ENCODE results near the gene MAN2B1.
"Not testable (repeated sequence)": the region's sequence is repeated elsewhere in the genome, so short reads cannot be mapped to it uniquely, and the experiment has no call there.

The MAN2B1 gene

DNA sequence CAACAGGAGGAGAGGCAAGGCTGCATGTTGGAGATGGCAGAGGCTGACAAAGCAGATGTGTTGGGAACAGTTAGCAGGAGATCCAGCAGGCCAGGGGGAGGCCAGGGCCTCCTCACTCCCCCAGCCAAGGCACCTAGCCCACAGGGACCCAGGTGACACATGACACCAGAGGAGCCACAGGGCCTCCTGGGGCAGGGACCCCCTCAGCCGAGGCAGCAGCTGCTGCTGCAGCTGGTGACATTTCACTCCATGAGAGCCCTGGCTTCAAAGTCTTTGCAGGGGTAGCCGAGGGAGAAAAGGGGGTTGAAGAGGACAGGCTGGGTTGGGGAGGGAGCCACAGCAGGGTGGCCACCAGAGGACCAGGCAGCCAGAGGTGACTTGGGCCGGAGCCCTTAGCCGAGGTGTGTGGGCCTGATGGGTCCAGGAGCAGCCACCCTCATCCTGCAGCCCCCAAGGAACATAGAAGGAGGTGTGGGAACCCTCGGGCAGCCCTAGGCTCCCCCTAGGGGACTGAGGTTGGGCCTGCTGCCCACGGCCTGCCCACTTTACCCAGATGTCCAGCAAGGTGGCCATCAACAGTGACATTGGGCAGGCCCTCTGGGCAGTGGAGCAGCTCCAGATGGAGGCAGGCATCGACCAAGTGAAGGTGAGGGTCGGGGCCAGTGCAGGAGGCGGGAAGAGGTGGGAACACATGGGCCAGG lies 21.1 kb upstream of the MAN2B1 start, which contains the start of gene GNG14:
GNG14 (plus strand) TSS at position 503 of the 701 bp plus-strand sequence; CDS start at position 554, 51 bp downstream.
- DNase-seq = no peak

DNA sequence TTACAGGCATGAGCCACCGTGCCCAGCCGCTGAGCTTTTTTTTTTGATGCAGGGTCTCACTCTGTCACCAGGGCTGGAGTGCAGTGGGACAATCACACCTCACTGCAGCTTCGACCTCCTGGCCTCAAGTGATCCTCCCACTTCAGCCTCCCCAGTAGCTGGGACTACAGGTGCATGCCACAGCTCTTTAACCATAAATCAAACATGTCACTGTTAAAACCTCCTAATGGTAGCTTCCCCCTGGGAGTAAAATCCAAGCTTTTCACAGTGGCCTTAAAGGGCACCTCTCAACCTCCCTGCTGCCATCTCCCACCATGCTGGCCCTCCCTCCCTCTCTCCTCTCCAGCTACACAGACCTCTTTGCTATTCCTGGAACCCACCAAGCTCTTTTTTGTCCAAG lies 19.3 kb upstream of the MAN2B1 start:
- no peak for DNase-seq

GRCh38 chr19:12681074-12681987 lies 14.8 kb upstream of the MAN2B1 start, which contains the start of gene DHPS:
Gene DHPS, minus strand, starts transcription at chr19:12681880. Its CDS starts 114 bp downstream, at chr19:12681766.
- peak; percentile 98 for DNase-seq

- no peak for DNase-seq
Observed at GRCh38 chr19:12680034-12680433, 13.5 kb upstream of the MAN2B1 start.

DNA sequence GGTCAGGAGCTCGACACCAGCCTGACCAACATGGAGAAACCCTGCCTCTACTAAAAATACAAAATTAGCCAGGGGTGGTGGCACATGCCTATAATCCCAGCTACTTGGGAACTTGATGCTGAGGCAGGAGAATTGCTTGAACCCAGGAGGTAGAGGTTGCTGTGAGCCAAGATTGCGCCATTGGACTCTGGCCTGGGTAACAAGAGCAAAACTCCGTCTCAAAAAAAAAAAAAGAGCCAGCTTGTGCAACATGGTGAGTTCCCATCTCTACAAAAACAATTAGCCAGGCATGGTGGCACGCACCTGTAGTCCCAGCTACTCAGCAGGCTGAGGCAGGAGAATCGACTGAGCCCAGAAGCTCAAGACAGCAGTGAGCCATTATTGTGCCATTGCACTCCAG lies 11.5 kb upstream of the MAN2B1 start:
- DNase-seq = not testable (repeated sequence)

GRCh38 chr19:12676928-12677327 lies 10.4 kb upstream of the MAN2B1 start:
- DNase-seq = no peak

GRCh38 chr19:12676384-12676792 lies 9.8 kb upstream of the MAN2B1 start:
- peak; percentile 85 for DNase-seq

DNA sequence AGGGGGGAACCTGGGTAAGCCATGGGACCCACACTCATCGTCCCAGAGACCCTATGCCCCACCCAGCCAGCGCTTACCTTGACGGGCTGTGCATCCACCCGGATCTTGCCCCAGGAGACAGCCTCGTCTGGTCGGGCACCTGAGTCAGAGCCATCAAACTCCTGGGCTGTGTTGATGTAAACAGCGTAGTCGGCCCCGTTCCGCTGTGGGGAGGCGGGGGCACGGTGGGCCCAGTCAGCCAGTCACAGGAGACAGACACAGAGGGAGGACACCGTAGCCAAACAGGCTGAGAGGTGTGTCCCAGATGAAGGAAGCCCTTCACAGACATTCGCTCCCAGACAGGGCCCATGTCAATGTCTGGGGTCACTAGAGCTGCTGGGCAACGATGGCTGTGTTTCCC lies 9.4 kb upstream of the MAN2B1 start:
- no peak for DNase-seq

DNA sequence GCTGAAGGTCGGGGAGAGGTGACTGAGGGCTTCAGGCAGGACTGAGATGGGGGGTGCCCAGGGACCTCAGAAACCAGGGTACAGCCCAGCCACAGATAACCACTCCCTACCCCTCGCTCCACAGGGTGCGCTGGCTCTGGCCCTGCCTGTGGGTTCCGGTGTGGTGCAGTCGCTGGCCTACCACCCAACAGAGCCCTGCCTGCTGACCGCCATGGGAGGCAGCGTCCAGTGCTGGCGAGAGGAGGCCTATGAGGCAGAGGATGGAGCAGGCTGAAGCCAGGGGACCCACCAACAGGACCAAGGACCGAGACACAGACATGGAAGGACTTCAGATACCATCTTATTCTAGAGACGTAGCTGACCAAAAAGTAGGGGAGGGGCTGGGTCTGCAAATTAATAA lies 8.9 kb upstream of the MAN2B1 start:
- DNase-seq = no peak

DNA sequence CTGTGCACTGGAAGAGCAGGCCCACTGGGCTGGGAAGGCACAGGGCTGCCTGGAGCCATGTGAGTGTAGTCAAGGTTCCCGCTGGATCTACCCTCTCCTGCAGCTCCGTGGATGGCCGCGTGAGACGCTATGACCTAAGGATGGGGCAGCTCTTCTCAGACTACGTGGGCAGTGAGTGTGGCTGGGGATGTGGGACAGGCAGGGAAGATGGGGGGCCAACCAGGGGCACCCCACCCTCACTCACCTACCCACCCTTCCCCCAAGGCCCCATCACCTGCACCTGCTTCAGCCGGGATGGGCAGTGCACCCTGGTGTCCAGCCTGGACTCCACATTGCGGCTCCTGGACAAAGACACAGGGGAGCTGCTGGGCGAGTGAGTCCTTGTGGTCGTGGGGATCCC lies 6.2 kb upstream of the MAN2B1 start:
- no peak for DNase-seq

GRCh38 chr19:12670159-12670928 lies 3.8 kb upstream of the MAN2B1 start:
- DNase-seq = no peak

DNA sequence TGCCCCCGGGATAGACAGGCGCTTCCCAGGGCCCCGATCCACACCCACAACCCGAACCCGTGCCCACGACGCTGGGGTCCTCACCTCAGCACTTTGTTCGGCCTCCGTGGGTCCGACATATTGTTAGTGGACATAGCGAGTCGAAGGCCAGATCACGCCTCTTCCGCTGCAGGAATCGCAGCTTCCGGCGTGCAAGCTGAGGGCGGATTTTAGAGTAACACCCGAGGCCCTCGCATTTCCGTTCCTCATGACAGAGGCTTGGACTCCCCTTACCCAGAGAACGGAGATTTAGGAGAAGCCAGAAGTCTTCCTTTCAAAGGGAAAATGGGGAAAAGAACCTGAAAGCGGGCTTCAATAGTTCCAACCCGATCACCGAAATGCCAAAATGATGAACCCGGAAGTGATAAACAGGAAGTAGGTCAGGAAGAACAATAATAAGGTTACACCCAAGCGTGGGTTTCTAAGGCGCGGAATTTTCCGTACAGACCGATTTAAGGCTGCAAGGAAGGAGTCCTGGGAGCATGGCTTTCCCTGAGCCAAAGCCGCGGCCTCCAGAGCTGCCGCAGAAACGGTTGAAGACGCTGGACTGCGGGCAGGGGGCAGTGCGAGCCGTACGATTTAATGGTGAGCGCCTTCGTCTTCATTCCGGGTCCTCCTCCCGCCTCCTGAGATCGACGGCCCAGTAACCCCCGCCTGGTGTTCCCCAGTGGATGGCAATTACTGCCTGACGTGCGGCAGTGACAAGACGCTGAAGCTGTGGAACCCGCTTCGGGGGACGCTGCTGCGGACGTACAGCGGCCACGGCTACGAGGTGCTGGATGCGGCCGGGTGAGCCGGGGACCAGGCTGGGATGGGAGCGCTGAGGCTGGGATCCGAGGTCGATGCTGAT lies 3.0 kb upstream of the MAN2B1 start:
- DNase-seq = peak; percentile 87

GRCh38 chr19:12668932-12669269 lies 2.4 kb upstream of the MAN2B1 start:
- DNase-seq = peak; percentile 51

- DNase-seq = no peak
Observed at GRCh38 chr19:12668346-12668745, 1.8 kb upstream of the MAN2B1 start.

DNA sequence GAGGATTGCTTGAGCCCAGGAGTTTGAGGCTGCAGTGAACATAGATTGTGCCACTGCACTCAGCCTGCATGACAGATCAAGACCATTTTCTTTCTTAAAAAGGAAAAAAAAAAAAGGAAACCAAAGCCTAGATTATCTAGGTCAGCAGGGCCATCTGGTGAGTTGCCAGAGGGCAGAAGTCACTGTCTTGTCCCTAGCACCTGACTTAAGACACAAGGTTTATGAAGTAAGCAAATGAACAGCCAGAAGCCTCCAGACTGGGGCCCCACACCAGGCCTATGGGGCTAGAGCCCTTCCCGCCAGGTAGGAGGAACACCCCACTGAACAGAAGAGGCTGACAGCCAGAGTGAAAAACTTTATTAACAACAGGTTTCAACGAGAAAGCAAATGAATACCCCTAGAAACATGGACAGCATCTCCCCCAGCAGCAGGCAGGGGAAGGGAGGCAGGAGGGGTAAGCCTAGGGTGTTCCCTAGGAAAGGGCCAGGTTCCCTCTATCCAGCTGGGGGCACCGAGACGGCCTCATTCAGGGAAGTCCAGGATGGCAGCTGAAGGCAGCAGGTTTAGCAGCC lies 1.3 kb upstream of the MAN2B1 start:
- no peak for DNase-seq

DNA sequence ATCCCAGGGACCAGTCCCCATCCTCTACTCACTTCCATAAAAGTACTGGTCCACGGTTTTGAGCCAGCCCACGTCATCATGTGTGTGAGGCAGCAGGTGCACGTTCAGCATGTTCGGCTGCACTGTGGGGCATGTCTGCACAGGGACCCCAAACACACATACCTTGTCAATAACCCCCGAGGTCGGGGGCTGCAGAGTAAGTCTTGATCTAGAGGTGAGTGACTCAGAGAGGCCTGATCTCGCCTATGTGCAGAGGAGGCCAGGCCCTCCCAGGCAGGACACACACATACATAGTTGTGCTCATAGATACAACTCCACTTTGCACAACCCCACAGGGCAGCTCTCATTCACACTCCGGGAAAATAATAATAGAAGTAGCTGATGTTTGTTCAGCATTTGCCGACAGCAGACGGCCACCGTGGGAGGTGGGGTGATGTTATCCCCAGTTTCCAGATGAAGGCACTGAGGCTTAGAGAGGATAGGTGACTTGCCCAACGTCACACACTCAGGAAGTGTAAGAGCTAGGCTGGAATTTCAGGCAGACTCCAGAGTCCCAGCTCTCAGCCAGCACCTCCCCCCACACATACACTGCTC lies 774 bp downstream of the MAN2B1 start:
- DNase-seq = peak; percentile 41

- DNase-seq = peak; percentile 95
Observed at GRCh38 chr19:12665281-12665573, 1.3 kb downstream of the MAN2B1 start.

- DNase-seq = no peak
Observed at GRCh38 chr19:12664406-12665280, 1.9 kb downstream of the MAN2B1 start.

DNA sequence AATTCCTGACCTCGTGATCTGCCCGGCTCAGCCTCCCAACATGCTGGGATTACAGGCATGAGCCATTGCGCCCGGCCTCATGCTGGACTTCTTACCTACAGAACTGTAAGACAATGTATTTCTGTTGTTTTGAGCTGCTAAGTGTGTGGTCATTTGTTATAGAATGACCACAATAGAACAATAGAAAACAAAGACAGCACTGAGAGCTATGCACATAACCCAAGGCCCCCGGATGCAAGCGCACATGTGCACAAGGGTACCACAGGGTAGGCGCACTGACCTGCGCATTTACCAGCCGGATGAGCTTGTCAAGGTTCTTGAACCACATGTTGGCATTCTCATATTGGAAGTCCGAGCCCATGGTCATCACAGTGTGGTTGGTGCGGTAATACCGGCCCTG lies 5.6 kb downstream of the MAN2B1 start:
- DNase-seq = no peak

DNA sequence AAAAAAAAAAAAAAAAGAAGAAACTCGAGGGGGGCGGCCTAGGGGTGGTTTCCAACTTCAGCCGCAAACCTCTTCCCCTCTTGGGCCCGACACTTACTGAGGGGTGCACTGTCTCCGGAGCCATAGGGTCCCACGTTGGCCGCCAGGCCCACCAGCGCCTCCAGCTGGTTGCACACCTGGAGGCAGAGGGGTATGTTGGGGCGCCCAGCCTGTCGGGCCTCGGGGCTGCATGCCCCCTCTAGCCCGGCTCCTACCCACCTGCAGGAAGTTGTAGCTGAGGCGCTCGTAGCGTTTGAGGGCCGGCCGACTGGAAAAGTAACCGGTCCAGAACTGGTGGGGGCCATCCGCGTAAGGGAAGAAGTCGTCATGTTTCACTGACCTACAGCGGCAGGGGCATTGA lies 8.6 kb downstream of the MAN2B1 start:
- no peak for DNase-seq
